Testis (tissue), 3 donors: Measurements from ENCODE around the gene ITGA11. TPM values are rescaled to one million over a fixed set of nuclear protein-coding genes. Genes with fewer than 3 reads are reported as not detected.

Source experiments
- DNase-seq: peaks from one replicate; pipeline ENCODE4 v3.0.0-alpha.2; 2019
- H3K27ac ChIP-seq, 2 donors: fragments of 200-600 bp; sonication (generic); one replicate each; pipeline ENCODE4 v1.5.1; 2019
- H3K27me3 ChIP-seq: fragments of 200-600 bp; sonication (generic); one replicate; pipeline ENCODE4 v1.5.1; 2019
- H3K36me3 ChIP-seq: fragments of 200-600 bp; sonication (generic); one replicate; pipeline ENCODE4 v1.5.1; 2017; ENCODE audit warnings: low read depth; ENCODE audit errors: missing control alignments
- H3K4me1 ChIP-seq: fragments of 200-600 bp; sonication (generic); one replicate; pipeline ENCODE4 v1.5.1; 2019
- H3K4me3 ChIP-seq, 2 donors: fragments of 200-600 bp; sonication (generic); one replicate each; pipeline ENCODE4 v1.5.1; 2017 to 2019
- H3K9me3 ChIP-seq: fragments of 200-600 bp; sonication (generic); one replicate; pipeline ENCODE4 v1.5.1; 2017
- CTCF ChIP-seq, 3 experiments: fragments of 450-650 bp in 2 of 3; fragments of 200-600 bp in 1 of 3; sonication (generic) in 1 of 3; IDR thresholded peaks; one replicate each; pipeline ENCODE4 v1.5.1; 2016 to 2019; ENCODE audit warnings: antibody characterized with exemption in 3 of 3, mild to moderate bottlenecking in 2 of 3, moderate library complexity in 1 of 3
- POLR2A ChIP-seq: fragments of 450-650 bp; IDR thresholded peaks from one replicate; pipeline ENCODE4 v1.6.1; 2017; ENCODE audit warnings: antibody characterized with exemption, mild to moderate bottlenecking, moderate library complexity
- WGBS, 2 donors: methylation state at CpG; one replicate each; pipeline ENCODE4 v1.1.5; 2018; 5-methylcytosine and 5-hydroxymethylcytosine counted together
- intact Hi-C: fragments of 100-400 bp; cut with DNase I; formaldehyde crosslinking; loops from one replicate; pipeline ENCODE4 v1.15.1; 2023; ENCODE audit warnings: low total_unique reads
- polyA plus RNA-seq: library from polyadenylated mRNA; stranded (reverse); fragments of 350-450 nt; fragmentation: Illumina TruSeq; extraction: RNeasy Lipid Tissue Mini Kit (QIAGEN cat#74804); gene quantifications from one replicate; pipeline ENCODE4 v1.2.3, GENCODE V29; 2014; ENCODE audit warnings: low read depth, low replicate concordance; ENCODE audit not compliant: insufficient read depth
- total RNA-seq, 2 donors: library from RNA; depleted of rRNA; stranded (reverse); fragments of >200 nt; gene quantifications; one replicate each; pipeline ENCODE4 v1.2.3, GENCODE V29; 2016

ITGA11 gene
- total and polyA plus RNA-seq, 3 donors from 2014 or later: 4.3 to 6.6 (median 5.6) TPM

GRCh38 chr15:68385671-68386586, 46.0 kb downstream of the ITGA11 start:
- no peaks in the 10 kb centered on the region for H3K9me3 ChIP-seq
- no peaks in the 10 kb centered on the region for H3K27me3 ChIP-seq
- WGBS, 2 donors: 94 to 98% methylated on average over 5 to 8 of the region's 8 CpGs
- peaks cover 5% of the 10 kb centered on the region for H3K4me1 ChIP-seq
- no peak overlapping the region for H3K27ac ChIP-seq
- no peaks in the 10 kb centered on the region for H3K36me3 ChIP-seq
- intact Hi-C loops: no loop called here
- no peak for TF ChIP-seq CTCF (IDR thresholded peaks at IDR 0.05)
- no peak for TF ChIP-seq POLR2A
- H3K4me3 ChIP-seq: no peak overlapping the region
- DNase-seq: no peak

GRCh38 chr15:68385240-68385561, 46.8 kb downstream of the ITGA11 start:
- Histone ChIP-seq H3K9me3 (no peaks in the 10 kb centered on the region), H3K4me1 (peaks cover 5% of the 10 kb centered on the region), H3K4me3 (no peak overlapping the region), H3K27ac (peak overlapping the region in 1 of 2 donors; percentile 22), H3K36me3 (no peaks in the 10 kb centered on the region), H3K27me3 (no peaks in the 10 kb centered on the region)
- WGBS, 2 donors: 88 to 95% methylated on average over 3 of the region's 3 CpGs
- TF ChIP-seq CTCF (IDR thresholded peaks at IDR 0.05): no peak
- TF ChIP-seq POLR2A: no peak
- DNase-seq: no peak
- intact Hi-C loops: no loop called here

- peaks cover 5% of the 10 kb centered on the region for H3K4me1 ChIP-seq
- H3K4me3 ChIP-seq: no peak overlapping the region
- WGBS, 2 donors: 47 to 49% methylated on average over 9 of the region's 9 CpGs
- H3K9me3 ChIP-seq: no peaks in the 10 kb centered on the region
- no peaks in the 10 kb centered on the region for H3K36me3 ChIP-seq
- peak overlapping the region; percentile 3 to 22 for H3K27ac ChIP-seq
- intact Hi-C loops: no loop called here
- no peak for DNase-seq
- no peak for TF ChIP-seq POLR2A
- no peak for TF ChIP-seq CTCF (IDR thresholded peaks at IDR 0.05)
- H3K27me3 ChIP-seq: no peaks in the 10 kb centered on the region
These were observed 47.3 kb downstream of the ITGA11 start for GRCh38 chr15:68384451-68385239.

GRCh38 chr15:68383161-68384074, 48.5 kb downstream of the ITGA11 start:
- Histone ChIP-seq H3K27me3 (no peaks in the 10 kb centered on the region), H3K36me3 (no peaks in the 10 kb centered on the region), H3K9me3 (no peaks in the 10 kb centered on the region), H3K27ac (peak overlapping the region in 1 of 2 donors; percentile 22), H3K4me3 (no peak overlapping the region), H3K4me1 (peaks cover 5% of the 10 kb centered on the region)
- peak; percentile 56 for DNase-seq
- WGBS, 2 donors: 79 to 87% methylated on average over 12 of the region's 12 CpGs
- intact Hi-C loops: no loop called here
- no peak for TF ChIP-seq POLR2A
- peak; percentile 77 to 81 (median 78) for TF ChIP-seq CTCF (IDR thresholded peaks at IDR 0.05)
